SKM-1 treated with dmso at 0.1 percent for 144 hours (cell line): ENCODE results near the gene MLPH.

Source experiments
- DNase-seq: peaks from one replicate; lab custom pipeline; 2025; ENCODE audit not compliant: unreplicated experiment; lab: John Stamatoyannopoulos, UW

MLPH gene

DNA sequence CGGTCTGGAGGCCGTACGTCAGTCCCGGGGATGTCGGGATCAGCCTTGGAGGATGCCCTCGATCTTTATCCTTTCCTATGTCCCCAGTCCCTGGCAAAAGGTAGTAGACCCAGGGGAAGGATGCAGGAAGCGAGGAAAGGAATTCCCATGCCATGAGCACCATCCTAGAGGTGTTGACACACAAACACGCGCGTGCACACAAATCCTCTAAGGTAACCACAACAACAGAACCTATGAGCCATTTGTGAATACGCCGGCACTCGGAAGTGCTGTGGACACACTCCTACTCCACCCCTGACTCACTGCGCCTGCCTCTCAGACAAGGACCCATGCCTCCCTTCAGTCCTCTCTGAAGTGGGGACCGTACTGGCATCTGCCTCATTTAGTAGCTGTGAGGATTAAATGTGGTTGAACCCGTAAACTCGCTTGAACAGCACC, 11.3 kb upstream of the MLPH start:
- DNase-seq = no peak

DNA sequence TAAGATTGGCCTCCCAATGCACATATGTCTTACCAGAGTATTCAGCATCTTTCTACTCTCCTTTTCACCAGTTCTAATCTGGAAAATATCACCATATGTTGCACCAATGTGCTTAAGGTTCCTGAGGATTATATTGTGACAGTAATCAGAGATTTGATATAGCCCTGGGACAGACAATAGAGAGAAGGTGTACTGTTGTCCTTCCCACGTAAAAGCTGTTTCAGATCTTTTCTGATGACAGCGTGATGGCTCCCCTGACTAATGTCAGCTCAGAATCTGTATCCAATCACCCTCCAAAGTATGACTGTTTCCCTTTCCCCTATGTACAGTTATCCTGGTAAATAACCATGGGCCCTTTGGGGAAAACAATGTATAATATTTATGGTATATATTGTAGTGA, 9.0 kb upstream of the MLPH start:
- no peak for DNase-seq

DNA sequence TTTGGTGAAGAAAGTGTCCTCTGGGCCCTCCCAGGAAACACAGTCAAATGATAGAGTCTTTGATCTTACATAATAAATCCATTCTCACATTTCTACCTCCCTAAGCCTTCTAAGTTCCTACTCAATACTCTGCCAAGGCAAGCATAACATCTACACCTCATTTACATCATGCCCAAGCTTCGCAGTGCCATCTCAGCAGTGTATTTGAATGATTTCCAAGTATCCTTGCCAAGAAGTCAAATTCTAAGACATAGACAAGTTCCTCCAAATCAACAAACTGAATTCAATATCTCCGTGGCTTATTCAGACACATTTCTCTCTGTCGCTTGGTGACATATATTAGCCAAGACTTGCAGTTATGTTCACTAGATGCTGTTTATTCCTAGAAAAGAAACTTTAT, 8.1 kb upstream of the MLPH start:
- no peak for DNase-seq

DNA sequence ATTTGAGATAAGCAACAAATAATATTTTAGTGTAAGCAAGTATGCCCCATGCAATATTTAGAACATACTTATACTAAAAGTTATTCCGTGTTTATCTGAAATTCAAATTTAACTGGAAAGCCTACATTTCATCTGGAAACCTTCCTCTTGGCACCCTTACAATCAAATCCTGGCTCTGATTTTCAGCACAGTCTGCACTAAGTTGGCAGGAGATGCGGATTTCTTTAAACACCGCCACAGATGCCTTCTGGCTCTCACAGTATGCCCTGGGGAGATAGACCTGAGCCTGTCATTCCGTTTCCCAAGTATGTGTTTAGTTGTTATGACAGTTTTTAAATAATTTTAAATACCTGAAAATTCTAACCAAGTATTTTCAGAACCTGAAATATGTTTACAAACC, 7.3 kb upstream of the MLPH start:
- no peak for DNase-seq

DNA sequence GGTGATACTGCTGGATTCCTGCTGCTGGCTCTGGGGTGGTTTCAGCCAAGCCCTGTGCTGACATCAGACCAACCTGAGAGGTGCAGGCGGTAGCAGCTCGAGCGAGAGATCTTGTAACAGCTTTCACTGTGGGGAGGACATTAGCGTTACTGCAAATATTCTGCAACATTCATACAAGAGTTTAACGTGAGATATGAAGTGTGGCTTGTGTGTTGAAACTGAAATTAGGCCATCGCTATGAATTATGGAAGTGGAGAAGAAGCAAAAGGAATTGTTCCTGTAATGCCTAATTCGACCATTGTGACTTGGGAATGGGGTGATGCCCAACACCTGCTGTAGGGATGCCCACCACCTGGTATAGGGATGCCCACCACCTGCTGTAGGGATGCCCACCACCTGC, 6.5 kb upstream of the MLPH start:
- no peak for DNase-seq

DNA sequence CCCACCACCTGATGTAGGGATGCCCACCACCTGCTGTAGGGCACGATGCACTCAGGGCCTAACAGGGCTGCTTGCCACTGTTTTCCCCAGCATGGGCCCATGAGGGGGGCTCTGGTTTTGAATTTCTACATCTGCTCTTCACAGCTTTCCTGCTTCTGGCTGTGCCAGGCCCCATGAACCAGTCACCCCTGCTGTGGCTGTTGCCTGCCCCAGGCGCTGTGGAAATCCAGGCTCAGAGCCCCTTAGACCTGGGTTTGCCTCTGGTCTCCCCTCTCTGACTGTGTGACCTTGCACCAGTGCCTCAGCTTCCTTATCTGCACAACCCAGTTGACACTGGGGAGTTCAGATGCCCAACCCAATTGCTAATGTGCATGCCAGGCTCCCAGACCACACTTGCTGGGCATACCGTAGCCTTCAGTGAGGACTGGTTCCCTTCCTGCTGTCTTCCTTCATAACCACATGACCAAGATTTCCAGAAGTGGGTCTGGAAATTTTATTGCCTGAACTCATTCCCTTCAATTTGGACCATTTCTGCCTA, 6.0 kb upstream of the MLPH start:
- no peak for DNase-seq

DNA sequence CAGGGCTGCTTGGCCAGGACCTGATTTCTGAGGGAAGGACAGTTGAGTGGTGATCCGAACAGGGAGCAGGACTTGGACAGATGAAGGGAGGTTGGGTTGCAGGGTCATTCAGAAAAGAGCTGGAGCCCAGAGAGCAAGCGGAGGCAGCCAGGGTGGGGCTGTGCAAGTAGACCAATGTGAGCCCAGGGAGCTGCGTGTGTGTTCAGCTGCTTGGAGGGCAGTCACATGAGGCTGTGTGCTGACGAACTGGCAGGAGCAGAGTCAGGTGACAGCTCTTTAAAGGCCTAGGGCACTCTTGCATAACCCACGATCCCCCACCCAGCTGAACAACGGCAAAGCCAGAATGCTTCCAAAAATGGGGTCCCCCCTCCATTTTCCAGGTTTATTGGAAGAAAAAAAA, 4.6 kb upstream of the MLPH start:
- no peak for DNase-seq

DNA sequence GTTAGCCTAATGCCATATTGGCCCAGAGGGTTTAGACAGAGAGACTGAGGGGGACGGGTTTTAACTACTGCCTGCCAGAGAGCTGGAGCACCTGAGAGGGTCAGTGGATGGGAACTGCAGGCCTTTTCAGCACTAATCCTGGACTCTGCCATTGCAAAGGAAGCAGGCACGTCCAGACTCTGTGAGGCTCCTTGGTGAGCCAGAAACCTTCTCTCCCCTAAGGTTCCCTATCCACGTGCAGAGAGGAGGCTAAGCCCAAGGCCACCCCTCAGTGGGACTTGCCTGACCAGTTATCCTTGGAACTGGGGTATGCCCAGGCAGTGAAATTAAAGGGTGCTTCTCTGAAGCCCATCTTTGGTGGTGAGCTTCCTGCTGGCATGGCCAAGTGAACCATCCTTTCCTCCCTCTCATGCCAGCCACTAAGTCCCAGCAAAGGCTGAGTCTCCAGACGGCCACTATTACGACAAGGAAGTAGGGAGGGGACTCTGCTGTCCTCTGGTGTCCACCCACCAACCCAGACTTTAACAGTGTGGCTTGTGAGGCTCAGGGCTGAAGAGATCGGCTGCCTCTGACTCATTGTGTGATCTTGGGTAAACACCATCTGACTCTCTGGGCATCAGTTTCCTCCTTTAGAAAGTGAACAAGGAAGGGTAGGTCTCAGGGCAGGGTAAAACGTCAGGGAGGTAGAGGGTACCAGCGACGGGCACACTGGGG, 3.9 kb upstream of the MLPH start:
- DNase-seq = no peak

DNA sequence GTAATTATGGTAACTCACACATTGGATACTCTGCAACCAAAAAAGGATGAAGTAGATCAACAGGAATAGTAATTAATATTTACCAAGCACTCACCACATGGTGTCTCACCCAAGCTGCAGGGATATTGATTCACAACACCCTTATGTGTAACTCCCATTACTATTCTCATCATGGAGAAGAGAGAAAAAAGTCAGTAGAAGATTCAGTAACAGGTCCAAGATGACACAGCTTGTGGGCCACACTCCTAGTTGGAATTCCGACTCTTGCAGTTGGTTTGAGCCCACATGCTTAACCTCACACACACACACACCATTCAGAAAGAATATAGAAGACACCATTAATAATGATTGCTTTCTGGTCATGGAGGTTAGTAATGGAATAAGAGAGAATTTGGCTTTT, 1.7 kb upstream of the MLPH start:
- no peak for DNase-seq

DNA sequence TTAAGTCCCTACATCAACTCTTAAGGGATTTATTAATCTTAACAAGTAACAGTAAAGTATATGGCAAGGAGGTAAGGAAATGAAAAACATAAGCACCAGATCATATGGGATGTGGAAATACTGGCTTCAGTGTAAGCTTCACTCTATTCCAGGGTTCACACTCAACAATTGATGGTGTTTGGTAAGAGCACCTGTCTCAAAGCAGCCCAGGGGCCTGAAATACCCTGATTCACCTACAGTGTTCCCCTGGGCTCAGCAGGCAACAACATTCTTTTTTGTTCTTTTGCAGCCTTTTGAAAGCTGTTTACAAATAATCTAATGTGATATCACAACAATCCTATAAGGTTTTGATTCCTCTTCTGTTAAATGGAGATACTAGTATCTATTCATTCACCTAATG, 1.2 kb upstream of the MLPH start:
- DNase-seq = no peak

DNA sequence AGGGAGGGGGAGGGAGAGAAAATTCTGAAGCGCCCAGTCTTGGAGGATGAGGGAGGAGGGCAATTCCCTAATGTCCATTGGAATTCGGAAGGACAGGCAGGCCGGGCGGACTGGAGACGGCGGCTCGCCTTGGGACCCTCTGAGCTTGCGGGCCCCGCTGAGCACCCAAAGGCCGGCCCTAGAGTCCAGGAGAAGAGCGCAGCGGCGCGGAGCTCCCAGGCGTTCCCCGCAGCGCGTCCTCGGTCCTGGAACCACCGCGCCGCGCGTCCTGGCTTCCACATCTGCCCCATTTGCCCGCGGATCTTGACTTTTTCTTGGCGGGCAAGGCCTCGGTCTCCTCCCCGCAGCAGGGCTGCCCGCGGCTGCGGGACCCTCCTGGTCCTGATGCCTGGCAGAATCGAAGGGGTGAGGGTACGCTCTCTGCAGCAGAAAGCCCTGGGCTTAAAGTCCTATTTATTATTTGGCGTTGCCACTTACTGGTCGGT, 675 bp upstream of the MLPH start:
- no peak for DNase-seq

DNA sequence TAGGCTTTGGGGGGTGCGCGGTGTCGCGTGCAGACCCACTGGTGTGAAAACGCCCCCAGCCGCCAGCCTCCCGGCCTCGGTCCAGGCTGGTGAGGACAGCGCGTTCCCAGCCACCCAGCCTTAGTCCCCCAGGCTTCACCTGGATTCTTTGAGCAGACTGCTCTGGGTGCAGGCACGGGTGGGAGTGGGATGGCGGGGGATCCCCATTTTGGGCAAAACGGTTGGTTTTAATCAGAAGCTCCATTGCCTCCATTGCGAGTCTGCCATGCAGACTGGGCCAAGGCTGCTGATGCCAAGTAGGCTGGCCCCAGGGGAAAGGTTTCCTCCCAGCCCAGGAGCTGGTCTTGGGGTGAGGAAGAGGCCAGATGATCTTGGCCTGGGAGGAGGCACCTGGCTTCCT, 445 bp downstream of the MLPH start:
- no peak for DNase-seq

DNA sequence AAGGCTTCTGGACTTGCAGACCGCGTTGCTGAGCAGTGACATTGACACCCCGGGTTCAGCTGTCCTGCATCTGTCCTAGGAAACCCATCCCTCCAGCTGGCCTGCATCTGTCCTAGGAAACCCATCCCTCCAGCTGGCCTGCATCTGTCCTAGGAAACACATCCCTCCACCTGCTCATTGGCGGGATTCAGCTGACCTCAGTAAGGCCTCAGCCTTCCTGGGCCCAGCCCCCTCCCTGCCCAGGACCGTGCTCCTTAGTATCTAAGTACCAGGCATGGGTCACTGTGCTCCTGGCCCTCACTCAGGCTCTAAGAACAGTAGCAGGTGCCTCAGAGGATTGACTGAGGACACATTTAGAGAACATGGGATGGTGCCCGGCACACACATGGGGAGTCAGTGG, 1.2 kb downstream of the MLPH start:
- no peak for DNase-seq

DNA sequence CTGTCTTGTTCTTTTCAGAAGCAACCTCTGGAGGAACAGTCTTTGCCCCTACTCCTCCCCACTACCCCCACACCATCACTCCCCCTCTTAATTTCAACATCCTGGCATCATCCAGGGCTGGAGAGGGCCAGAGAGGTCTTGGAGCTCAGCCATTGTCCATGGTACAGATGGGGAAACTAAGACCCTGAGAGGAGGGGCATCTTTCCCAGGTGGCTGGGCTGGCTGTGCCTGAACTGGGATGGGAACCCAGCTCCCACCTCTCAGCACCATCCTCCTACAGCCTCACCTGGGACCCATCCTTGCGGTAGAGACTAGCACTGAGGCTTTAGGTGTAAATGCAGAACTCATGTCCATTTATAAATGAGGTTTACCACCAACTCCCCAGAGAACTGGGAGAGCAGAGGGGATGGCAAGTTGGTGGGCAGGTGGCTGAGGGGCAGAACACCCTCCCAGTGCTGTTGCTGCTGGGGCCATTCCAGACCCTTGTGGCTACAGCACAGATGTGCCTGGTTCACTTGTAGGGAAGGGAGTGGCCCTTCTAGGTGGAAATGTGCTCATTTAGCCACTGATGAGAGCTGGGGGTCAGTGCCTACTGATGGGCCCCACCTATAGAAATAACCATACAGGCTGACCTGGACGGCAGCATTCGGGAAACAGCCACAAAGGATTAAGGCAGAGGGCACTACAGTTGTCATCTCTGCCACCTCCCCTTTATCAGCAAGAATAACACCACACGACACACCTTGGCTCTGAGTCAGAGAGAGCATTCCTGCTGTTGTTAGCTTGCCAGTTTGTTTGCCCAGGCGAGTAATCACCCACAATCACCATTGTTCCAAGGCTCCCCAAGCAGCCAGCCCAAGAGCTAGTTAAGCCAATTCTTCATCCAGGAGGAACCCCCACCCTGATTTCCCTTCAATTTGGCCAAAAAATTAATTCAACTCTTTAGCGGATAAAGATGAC, 2.1 kb downstream of the MLPH start:
- no peak for DNase-seq

DNA sequence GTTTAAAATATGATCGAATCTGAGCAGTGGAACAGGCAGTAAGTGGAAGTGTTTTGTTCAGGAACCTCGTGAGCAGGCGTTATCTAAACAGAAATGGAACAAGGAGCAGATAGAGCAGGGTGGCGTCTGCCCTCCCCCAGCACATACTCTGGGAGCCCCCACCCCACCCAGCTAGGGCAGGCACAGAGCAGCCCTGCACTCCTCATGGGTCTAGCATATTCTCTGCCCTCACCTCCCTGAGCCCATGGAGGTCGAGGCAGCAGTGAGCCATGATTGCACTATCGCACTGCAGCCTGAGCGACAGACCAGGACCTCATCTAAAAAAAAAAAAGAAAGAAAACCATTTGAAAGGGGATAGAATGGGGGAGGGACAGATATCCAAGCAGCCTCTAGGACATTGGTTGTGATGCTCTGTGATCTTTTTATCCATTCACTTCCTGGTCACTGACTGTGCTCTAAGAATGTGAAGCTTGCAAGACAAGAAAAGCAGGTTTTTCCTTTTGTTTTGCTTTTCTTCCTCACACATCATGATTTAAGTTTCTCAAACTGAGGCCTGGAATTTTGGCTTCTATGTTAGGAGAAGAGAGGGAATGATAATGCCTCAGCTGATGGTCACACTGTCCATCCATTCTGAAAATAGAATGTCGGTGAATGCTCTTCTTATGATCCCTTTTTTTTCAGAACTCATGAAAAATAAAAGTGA, 3.1 kb downstream of the MLPH start:
- DNase-seq = no peak

DNA sequence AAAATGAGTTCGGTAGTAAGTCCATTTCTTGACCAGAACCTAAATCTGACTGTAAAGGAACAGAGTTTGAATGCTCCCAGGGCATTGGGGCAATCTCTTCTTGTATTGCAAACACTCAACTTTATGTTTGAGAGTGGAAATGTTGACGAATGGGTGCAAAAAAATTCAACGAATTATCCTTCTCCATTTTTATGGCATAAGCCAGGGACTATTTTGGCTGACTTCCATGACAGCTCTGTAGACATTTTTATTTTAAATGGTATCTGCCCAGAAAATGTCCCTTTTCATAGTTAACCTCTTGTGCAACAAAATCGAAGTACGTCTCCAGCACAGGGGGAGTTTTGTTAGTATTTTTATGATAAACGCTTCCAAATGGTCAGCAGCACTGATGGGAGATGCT, 3.7 kb downstream of the MLPH start:
- no peak for DNase-seq

DNA sequence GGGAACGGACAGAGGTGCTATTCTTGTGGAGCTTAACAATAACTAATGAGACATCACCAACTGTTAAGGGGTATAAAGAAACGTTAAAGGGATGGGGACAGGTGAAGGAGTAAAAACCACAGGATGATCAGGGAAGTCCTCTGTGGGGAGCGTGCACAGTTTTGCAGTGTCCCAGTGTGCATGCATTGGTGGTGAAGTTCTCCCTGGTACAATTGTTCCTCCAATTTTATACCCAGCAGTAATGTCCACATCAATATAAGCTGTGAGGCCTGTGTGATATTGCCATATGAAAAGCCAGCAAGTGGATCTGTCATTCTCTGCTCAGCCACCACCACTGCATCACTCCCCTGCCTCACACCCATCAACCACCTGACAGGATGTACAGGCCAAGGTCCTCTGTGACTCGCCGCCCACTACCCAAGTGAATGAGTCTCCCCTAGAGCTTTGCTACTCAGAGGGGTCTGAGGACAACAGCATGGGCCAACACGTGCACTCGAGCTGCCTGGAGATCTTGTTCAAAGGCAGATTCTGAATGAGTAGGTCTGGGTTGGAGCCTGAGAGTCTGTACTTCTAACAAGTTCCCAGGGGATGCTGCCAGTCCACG, 4.6 kb downstream of the MLPH start:
- no peak for DNase-seq

DNA sequence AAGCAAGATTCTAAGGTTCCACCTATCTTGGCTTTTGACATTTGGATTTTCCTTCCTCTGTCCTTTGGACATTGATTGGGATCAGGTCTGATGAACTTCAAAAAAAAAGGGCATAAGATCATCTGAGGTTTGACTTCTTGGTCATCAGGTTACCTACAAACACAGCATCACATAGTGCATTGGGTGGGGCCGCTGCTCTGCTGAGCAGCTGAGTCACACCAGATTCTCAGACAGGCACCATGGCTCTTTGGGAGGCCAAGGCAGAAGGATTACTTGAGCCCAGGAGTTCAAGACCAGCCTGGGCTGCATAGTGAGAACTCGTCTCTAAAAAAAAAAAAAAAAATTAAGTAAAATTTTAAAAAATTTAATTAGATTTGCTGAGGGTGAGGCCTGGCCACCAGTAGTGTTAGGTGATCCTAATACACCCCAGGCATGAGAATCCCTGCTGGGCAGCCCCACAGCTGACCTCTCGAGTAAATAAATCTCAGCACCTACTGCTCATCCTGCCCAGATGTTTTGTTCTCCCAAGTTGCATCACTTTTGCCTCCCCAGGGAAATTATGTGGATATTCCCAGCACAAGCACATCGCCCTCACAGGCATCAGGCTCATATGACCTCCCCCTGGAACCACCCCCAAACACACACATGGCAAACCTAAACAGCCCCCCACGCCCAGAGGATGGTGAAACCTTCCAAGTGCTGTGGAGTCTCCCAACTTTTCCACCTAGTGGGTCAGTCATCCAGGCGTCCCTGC, 5.3 kb downstream of the MLPH start:
- DNase-seq = no peak

DNA sequence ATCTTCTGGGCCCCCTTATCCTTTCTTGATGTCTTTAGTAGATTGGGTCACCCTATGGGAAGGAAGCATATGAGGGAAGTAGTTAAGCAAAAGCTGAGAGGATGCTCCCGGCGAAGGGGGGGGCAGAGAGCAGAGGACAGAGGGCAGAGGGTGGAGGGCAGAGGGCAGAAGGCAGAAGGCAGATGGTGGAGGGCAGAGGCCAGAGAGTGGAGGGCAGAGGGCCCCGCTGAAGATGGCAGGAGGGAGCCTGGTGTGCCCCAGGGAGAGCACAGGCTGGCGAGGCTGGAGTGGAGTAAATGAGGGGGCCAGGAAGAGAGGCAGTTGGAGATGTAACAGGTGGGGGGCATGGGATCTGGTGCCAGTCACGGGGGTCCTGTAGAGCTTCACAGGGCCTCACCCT, 7.0 kb downstream of the MLPH start:
- DNase-seq = no peak

DNA sequence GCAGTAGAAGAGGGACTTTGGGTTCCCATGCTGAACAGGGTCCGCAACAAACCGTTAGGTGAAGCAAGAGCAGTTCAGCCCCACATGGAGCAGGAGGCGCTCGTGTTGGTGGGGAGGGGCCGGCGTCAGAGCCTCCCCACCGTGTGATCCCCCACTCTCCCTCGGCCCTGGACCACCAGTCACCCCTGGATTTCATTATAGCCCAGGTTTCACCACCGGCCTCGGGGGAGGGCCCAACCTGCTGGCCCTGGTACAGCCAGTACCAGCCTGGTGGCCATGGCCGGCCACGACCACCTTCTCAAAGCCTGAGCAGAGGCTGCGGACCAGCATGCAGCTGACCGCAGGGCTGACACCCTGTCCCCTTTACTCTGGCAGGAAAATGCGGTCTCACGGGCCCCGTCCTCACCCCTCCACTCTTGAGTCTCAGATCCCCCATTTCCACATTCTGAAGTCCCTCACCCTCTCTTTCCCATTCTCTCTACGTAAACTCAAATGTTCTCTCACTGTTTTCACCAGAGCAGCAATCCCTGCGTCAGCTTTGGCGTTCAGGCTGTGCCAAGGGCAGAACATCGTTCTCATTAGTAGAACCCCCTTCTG, 8.6 kb downstream of the MLPH start:
- DNase-seq = no peak
